GM23338 (cell line): Measurements from ENCODE around the gene TECTA. TPM values are rescaled to one million over a fixed set of nuclear protein-coding genes. Genes with fewer than 3 reads are reported as not detected.

ENCODE experiments used
- ATAC-seq: fragments of 200-7000 bp; cut with Tn5 transposase; 3 replicates; pipeline ENCODE4 v1.9.1; 2020
- DNase-seq: peaks from one replicate; pipeline ENCODE4 v3.0.0-alpha.2; 2015; ENCODE audit warnings: low spot score
- H2AFZ ChIP-seq: fragments of 200-600 bp; sonication (generic); 2 replicates; pipeline ENCODE4 v1.8.0; 2016; ENCODE audit warnings: antibody characterized with exemption, mild to moderate bottlenecking, moderate library complexity
- H3F3A ChIP-seq: fragments of 200-600 bp; sonication (generic); replicated peaks from 2 replicates; pipeline ENCODE4 v1.8.0; 2017; ENCODE audit warnings: antibody characterized with exemption, mixed run types, low read depth
- H3K27ac ChIP-seq: fragments of 200-600 bp; sonication (generic); 2 replicates; pipeline ENCODE4 v1.6.1; 2016; ENCODE audit warnings: low read depth
- H3K27me3 ChIP-seq: fragments of 200-600 bp; sonication (generic); 2 replicates; pipeline ENCODE4 v1.8.0; 2016; ENCODE audit warnings: mild to moderate bottlenecking, mixed run types, moderate library complexity; ENCODE audit not compliant: insufficient read depth
- H3K36me3 ChIP-seq: fragments of 200-600 bp; sonication (generic); 2 replicates; pipeline ENCODE4 v1.8.0; 2016; ENCODE audit warnings: mild to moderate bottlenecking; ENCODE audit not compliant: insufficient read depth
- H3K4me1 ChIP-seq: fragments of 200-600 bp; sonication (generic); 2 replicates; pipeline ENCODE4 v1.8.0; 2016; ENCODE audit warnings: mild to moderate bottlenecking, moderate library complexity; ENCODE audit not compliant: insufficient read depth
- H3K4me2 ChIP-seq: fragments of 200-600 bp; sonication (generic); 2 replicates; pipeline ENCODE4 v1.7.1; 2017; ENCODE audit warnings: mixed run types
- H3K4me3 ChIP-seq: fragments of 200-600 bp; sonication (generic); 2 replicates; pipeline ENCODE4 v1.6.1; 2016; ENCODE audit warnings: mixed run types
- H3K79me2 ChIP-seq: fragments of 200-600 bp; sonication (generic); replicated peaks from 2 replicates; pipeline ENCODE4 v1.8.0; 2017; ENCODE audit warnings: mild to moderate bottlenecking; ENCODE audit not compliant: insufficient read depth
- H3K9me2 ChIP-seq: fragments of 200-600 bp; sonication (generic); 2 replicates; pipeline ENCODE4 v1.8.0; 2017; ENCODE audit not compliant: insufficient read depth
- H4K20me1 ChIP-seq: fragments of 200-600 bp; sonication (generic); replicated peaks from 2 replicates; pipeline ENCODE4 v1.8.0; 2017; ENCODE audit warnings: mild to moderate bottlenecking; ENCODE audit not compliant: insufficient read depth
- H3K27ac Mint-ChIP-seq: 2 replicates; pipeline ENCODE4 v1.8.0; 2020; ENCODE audit warnings: inconsistent platforms, mild to moderate bottlenecking, moderate library complexity, mixed read lengths
- H3K27me3 Mint-ChIP-seq: 3 replicates; pipeline ENCODE4 v1.8.0; 2022; ENCODE audit warnings: low read depth, mild to moderate bottlenecking, moderate library complexity, mixed read lengths, inconsistent platforms; ENCODE audit not compliant: insufficient read depth, poor library complexity
- H3K36me3 Mint-ChIP-seq: 3 replicates; pipeline ENCODE4 v1.8.0; 2021; ENCODE audit warnings: low read depth, mild to moderate bottlenecking, inconsistent platforms, moderate library complexity, mixed read lengths
- H3K4me1 Mint-ChIP-seq: 3 replicates; pipeline ENCODE4 v1.8.0; 2020; ENCODE audit warnings: mild to moderate bottlenecking, inconsistent platforms, mixed read lengths
- H3K4me3 Mint-ChIP-seq: 3 replicates; pipeline ENCODE4 v1.8.0; 2021; ENCODE audit warnings: moderate library complexity, mild to moderate bottlenecking, inconsistent platforms, mixed read lengths
- H3K9me3 Mint-ChIP-seq: 3 replicates; pipeline ENCODE4 v1.8.0; 2020; ENCODE audit warnings: moderate library complexity, mild to moderate bottlenecking, inconsistent platforms, mixed read lengths
- CREB1 ChIP-seq: fragments of 250-450 bp; sonication (Bioruptor Pico); IDR thresholded peaks from 2 replicates; pipeline ENCODE4 v1.5.0; 2020; ENCODE audit warnings: low read depth, mild to moderate bottlenecking, moderate library complexity
- CTCF ChIP-seq, 2 experiments: fragments of 200-600 bp in 1 of 2; sonication (generic) in 1 of 2; conservative IDR thresholded peaks; 2 replicates each; pipeline versions ENCODE4 v1.5.1 to v1.6.1; 2016 to 2017; ENCODE audit warnings: antibody characterized with exemption in 2 of 2, low read depth in 2 of 2, mild to moderate bottlenecking in 2 of 2, moderate library complexity in 1 of 2
- ETS1 ChIP-seq: IDR thresholded peaks from 2 replicates; pipeline ENCODE4 v1.6.1; 2016; ENCODE audit warnings: antibody characterized with exemption
- EZH2 ChIP-seq: fragments of 200-600 bp; sonication (generic); IDR thresholded peaks from one replicate; pipeline ENCODE4 v1.8.0; 2017; ENCODE audit warnings: antibody characterized with exemption, mild to moderate bottlenecking, low read depth; ENCODE audit not compliant: unreplicated experiment
- EZH2phosphoT487 ChIP-seq: fragments of 200-600 bp; sonication (generic); IDR thresholded peaks from one replicate; pipeline ENCODE4 v1.8.1; 2018; ENCODE audit warnings: antibody characterized with exemption; ENCODE audit not compliant: unreplicated experiment
- JUNB ChIP-seq: IDR thresholded peaks from one replicate; pipeline ENCODE4 v1.6.1; 2016; ENCODE audit warnings: antibody characterized with exemption; ENCODE audit not compliant: unreplicated experiment
- NANOG ChIP-seq: IDR thresholded peaks from 2 replicates; pipeline ENCODE4 v1.6.1; 2016; ENCODE audit warnings: antibody characterized with exemption, borderline replicate concordance
- POLR2AphosphoS5 ChIP-seq: IDR thresholded peaks from 2 replicates; pipeline ENCODE4 v1.6.1; 2016; ENCODE audit warnings: antibody characterized with exemption, low read depth
- REST ChIP-seq: IDR thresholded peaks from one replicate; pipeline ENCODE4 v1.6.1; 2018; ENCODE audit warnings: antibody characterized with exemption; ENCODE audit not compliant: unreplicated experiment
- ZNF114 ChIP-seq: fragments of 250-450 bp; sonication (Bioruptor Pico); IDR thresholded peaks from 2 replicates; pipeline ENCODE4 v1.5.0; 2020; ENCODE audit warnings: mild to moderate bottlenecking, moderate library complexity
- ZNF331 ChIP-seq: fragments of 250-450 bp; sonication (Bioruptor Pico); IDR thresholded peaks from 2 replicates; pipeline ENCODE4 v1.5.0; 2020; ENCODE audit warnings: low read depth, mild to moderate bottlenecking, moderate library complexity
- ZNF462 ChIP-seq: fragments of 250-450 bp; sonication (Bioruptor Pico); IDR thresholded peaks from 2 replicates; pipeline ENCODE4 v1.5.0; 2020; ENCODE audit warnings: mild to moderate bottlenecking, moderate library complexity
- polyA plus RNA-seq: library from polyadenylated mRNA; unstranded; fragments of >200 nt; fragmentation: Nextera tagmentation; extraction: Ambion mirVana; gene quantifications from 2 replicates; pipeline ENCODE4 v1.2.1, GENCODE V29; 2016
- total RNA-seq: library from RNA; depleted of rRNA; stranded (reverse); fragments of >200 nt; shearing (Covaris generic); gene quantifications from 2 replicates; pipeline ENCODE4 v1.2.3, GENCODE V29; 2014

TECTA gene
- total and polyA plus RNA-seq, 2 experiments from 2014 or later, result 0.34 to 0.69 TPM

GRCh38 chr11:121223161-121223560, 122.1 kb downstream of the TECTA start (continued):
- TF ChIP-seq ZNF462 (CRISPR knock-in tag) (no peak), EZH2 (no peak), CREB1 (CRISPR knock-in tag) (no peak), EZH2phosphoT487 (no peak), POLR2AphosphoS5 (no peak), ETS1 (no peak)

- Mint-ChIP-seq H3K27me3 (no peaks in the 10 kb centered on the region), H3K9me3 (peaks cover 35% of the 10 kb centered on the region), H3K27ac (no peak overlapping the region), H3K4me1 (0 out of 3 replicates have a peak, but pooled peaks cover 1% of the 10 kb centered on the region), H3K4me3 (no peak overlapping the region), H3K36me3 (peaks cover 22% of the 10 kb centered on the region)
- DNase-seq (no peak), ATAC-seq (no peak)
- Histone ChIP-seq H3K9me2 (peaks cover 6% of the 10 kb centered on the region; the same call in 1 of the 2 replicates), H3K4me3 (no peak overlapping the region), H3K36me3 (0 out of 2 replicates have a peak, but pooled peaks cover 8% of the 10 kb centered on the region), H3K27me3 (no peaks in the 10 kb centered on the region), H4K20me1 (no peaks in the 10 kb centered on the region), H3F3A (0 out of 2 replicates have a peak, but pooled peaks cover 3% of the 10 kb centered on the region), H3K27ac (no peak overlapping the region), H3K4me2 (no peak overlapping the region), H3K79me2 (no peaks in the 10 kb centered on the region), H3K4me1 (no peaks in the 10 kb centered on the region), H2AFZ (no peak overlapping the region)
- TF ChIP-seq NANOG (no peak), ZNF331 (no peak), CTCF (conservative IDR thresholded peaks at IDR 0.05; ENCODE audit: low read depth in 2 of 2) (no peak), CREB1 (CRISPR knock-in tag) (no peak), JUNB (no peak), ETS1 (no peak), ZNF114 (no peak), REST (no peak)
Measured at GRCh38 chr11:121225382-121225781, 124.3 kb downstream of the TECTA start.
